GM12878 (cell line): ENCODE measurements around the gene ANKRD40CL. TPM values are rescaled to one million over a fixed set of nuclear protein-coding genes. Genes with fewer than 3 reads are reported as not detected.

Experiments used
- ATAC-seq: fragments of 200-7000 bp; cut with Tn5 transposase; 3 replicates; pipeline ENCODE4 v1.9.1; 2020; ENCODE audit warnings: mild to moderate bottlenecking, moderate library complexity
- BruUV-seq: library from RNA; stranded (reverse); fragments of 400-500 nt; replicated peaks from 2 replicates; lab custom pipeline; 2021; lab: Mats Ljungman, UMichigan
- CTCF ChIA-PET: fragments of 300-600 bp; sonication (Branson Sonifier 250); formaldehyde crosslinking; extraction: SDS; loops from one replicate; lab custom pipeline; 2021; ENCODE audit warnings: inconsistent platforms; lab: Yijun Ruan, JAX
- POLR2A ChIA-PET: fragments of 350-600 bp; formaldehyde crosslinking; extraction: SDS; loops from one replicate; lab custom pipeline; 2021; ENCODE audit warnings: inconsistent platforms; lab: Charles Lee
- RAD21 ChIA-PET: fragments of 300-600 bp; sonication (Branson Sonifier 250); formaldehyde crosslinking; loops from one replicate; lab custom pipeline; 2023; ENCODE audit warnings: antibody characterized with exemption; ENCODE audit not compliant: unreplicated experiment; lab: Charles Lee
- SMC1A ChIA-PET: fragments of 300-600 bp; sonication (Branson Sonifier 250); formaldehyde crosslinking; loops from one replicate; lab custom pipeline; 2023; ENCODE audit not compliant: unreplicated experiment, uncharacterized antibody; lab: Charles Lee
- DNase-seq: peaks from one replicate; pipeline ENCODE4 v3.0.0-alpha.2; 2011; ENCODE audit warnings: low read depth, low spot score
- FAIRE-seq: peaks from 3 replicates; lab custom pipeline; 2011; peaks lifted over from hg19 to GRCh38; lab: Jason Lieb, UNC
- H2AFZ ChIP-seq: 2 replicates; pipeline ENCODE4 v1.6.0; 2011; ENCODE audit warnings: low read depth, low read length, control low read depth; ENCODE audit not compliant: control insufficient read depth
- H3K27ac ChIP-seq: 2 replicates; pipeline ENCODE4 v1.5.1; 2011; ENCODE audit warnings: control low read depth; ENCODE audit not compliant: control insufficient read depth, insufficient read depth
- H3K27me3 ChIP-seq, 2 experiments: replicated peaks in 1 of 2; 2 replicates each; pipeline versions ENCODE4 v1.6.0 to v1.6.1; 2011; ENCODE audit warnings: low read length in 1 of 2; ENCODE audit not compliant: control insufficient read depth in 2 of 2, insufficient read depth in 2 of 2
- H3K36me3 ChIP-seq, 2 experiments: 2 replicates each; pipeline ENCODE4 v1.5.1; 2011; ENCODE audit warnings: low read length in 1 of 2; ENCODE audit not compliant: control insufficient read depth in 2 of 2, insufficient read depth in 2 of 2
- H3K4me1 ChIP-seq: 2 replicates; pipeline ENCODE4 v1.6.1; 2011; ENCODE audit warnings: mild to moderate bottlenecking, low read length, moderate library complexity, mixed read lengths; ENCODE audit not compliant: control insufficient read depth, insufficient read depth
- H3K4me2 ChIP-seq: 2 replicates; pipeline ENCODE4 v1.6.0; 2011; ENCODE audit warnings: control low read depth; ENCODE audit not compliant: control insufficient read depth, insufficient read depth
- H3K4me3 ChIP-seq: fragments of 200-600 bp; sonication (generic); 2 replicates; pipeline ENCODE4 v1.5.1; 2016
- H3K79me2 ChIP-seq: 2 replicates; pipeline ENCODE4 v1.6.0; 2011; ENCODE audit warnings: low read length; ENCODE audit not compliant: control insufficient read depth, insufficient read depth
- H3K9ac ChIP-seq: 2 replicates; pipeline ENCODE4 v1.8.0; 2011; ENCODE audit warnings: low read length, control low read depth, mixed read lengths; ENCODE audit not compliant: control insufficient read depth, insufficient read depth
- H3K9me3 ChIP-seq: replicated peaks from 3 replicates; pipeline ENCODE4 v1.5.1; 2011; ENCODE audit warnings: mild to moderate bottlenecking, low read length; ENCODE audit not compliant: control insufficient read depth, insufficient read depth
- H4K20me1 ChIP-seq: 2 replicates; pipeline ENCODE4 v1.6.0; 2011; ENCODE audit not compliant: control insufficient read depth, insufficient read depth
- MTA2 ChIP-seq: fragments of 450-650 bp; IDR thresholded peaks from 2 replicates; pipeline ENCODE4 v1.6.1; 2016; ENCODE audit warnings: low read depth, mild to moderate bottlenecking, moderate library complexity
- PML ChIP-seq: IDR thresholded peaks from 2 replicates; pipeline ENCODE4 v1.6.1; 2012; ENCODE audit warnings: low read length, inconsistent platforms
- SUPT20H ChIP-seq: IDR thresholded peaks from 2 replicates; pipeline ENCODE4 v1.6.1; 2011; ENCODE audit warnings: low read depth, mild to moderate bottlenecking, low read length, moderate library complexity, borderline replicate concordance; ENCODE audit not compliant: control insufficient read depth
- WRNIP1 ChIP-seq: IDR thresholded peaks from 2 replicates; pipeline ENCODE4 v1.6.1; 2011; ENCODE audit warnings: low read depth, low read length, improper control_type of control experiment, borderline replicate concordance
- WGBS: methylation state at CpG from one replicate; pipeline ENCODE4 v1.1.6; 2016; ENCODE audit warnings: low lambda C conversion rate; ENCODE audit not compliant: insufficient replicate concordance, insufficient coverage; ENCODE audit errors: missing lambda C conversion rate; 5-methylcytosine and 5-hydroxymethylcytosine counted together
- in situ Hi-C: fragments of 300-500 bp; cut with MboI; formaldehyde crosslinking; loops from 9 replicates; pipeline ENCODE4 v1.14.3; 2018; ENCODE audit warnings: mixed read lengths
- intact Hi-C: fragments of 100-400 bp; cut with micrococcal nuclease; formaldehyde crosslinking; loops from one replicate; pipeline ENCODE4 v1.14.2; 2022; ENCODE audit not compliant: unreplicated experiment
- polyA plus RNA-seq, 11 experiments: library from polyadenylated mRNA; depleted of rRNA in 4 of 11; unstranded in 6 of 11; stranded (reverse) in 5 of 11; fragments of >200 nt; fragmentation: Nextera tagmentation in 4 of 11; fragmentation: Illumina TruSeq in 1 of 11; extraction: Ambion mirVana in 4 of 11; extraction: Trizol in 1 of 11; gene quantifications; 1 replicate in 1 of 11; 2 replicates in 10 of 11; pipeline versions ENCODE4 v1.2.1 to v1.2.3, GENCODE V29; 2011 to 2016; ENCODE audit warnings: inconsistent platforms in 2 of 11, missing spikeins in 2 of 11, low read depth in 1 of 11
- total RNA-seq, 4 experiments: library from RNA; depleted of rRNA in 3 of 4; stranded (reverse); fragments of >200 nt in 3 of 4; fragmentation: Illumina TruSeq in 1 of 4; extraction: Trizol in 1 of 4; gene quantifications; 2 replicates each; pipeline versions ENCODE4 v1.2.1 to v1.2.3, GENCODE V29; 2013 to 2021
- TF ChIP-seq, protein P1 (sequence below): IDR thresholded peaks from 2 replicates; pipeline ENCODE4 v1.6.1; 2011; ENCODE audit warnings: borderline replicate concordance, low read depth, mild to moderate bottlenecking, moderate library complexity, mixed read lengths, low read length; ENCODE audit not compliant: insufficient read depth; ENCODE audit errors: extremely low read length

ANKRD40CL gene
- total and polyA plus RNA-seq, 10 of the 15 experiments (the other 5 are each of a cell fraction or from before 2014, with no cell fraction given) = not detected

DNA sequence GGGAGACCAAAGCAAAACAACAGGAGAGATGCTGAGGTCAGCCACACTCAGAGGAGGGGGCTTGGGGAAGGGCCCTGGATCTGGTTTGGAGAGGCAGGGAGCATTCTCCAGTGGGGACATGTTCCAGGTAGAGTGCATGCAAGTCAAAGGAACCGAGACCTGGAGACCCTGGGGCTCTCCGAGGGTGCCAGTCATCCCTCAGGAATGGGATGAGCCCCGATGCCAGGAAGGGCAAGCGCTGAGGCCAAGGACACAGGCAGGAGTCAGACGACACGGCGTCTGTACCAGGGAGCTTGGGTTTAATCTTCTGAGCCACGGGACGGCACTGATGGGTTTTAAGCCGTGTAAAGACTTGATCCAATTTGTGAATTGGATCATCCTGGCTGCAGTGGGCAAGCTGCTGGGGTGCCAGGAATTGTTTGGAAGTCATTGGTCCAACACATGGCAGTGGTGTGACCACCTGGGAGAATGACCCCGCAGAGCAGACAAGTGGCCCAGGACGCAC is 32.9 kb upstream of the ANKRD40CL start:
- no peak for TF ChIP-seq SUPT20H
- TF ChIP-seq, all 136 proteins: peak for 0
- ChIA-PET POLR2A (interaction anchor here (1.0 kb wide), 1 partner anchor 42 kb away, joined by 3 read pairs; no protein-coding TSS in a partner anchor), CTCF (interaction anchor here (0.6 to 1.0 kb wide), 2 partner anchors 18 to 600 kb away, joined by 3 read pairs; no protein-coding TSS in a partner anchor), SMC1A (no interaction called here), RAD21 (no interaction called here)
- BruUV-seq = no TSS peak
- DNase-seq = no peak
- no peak for FAIRE-seq
- 60% methylated on average over 12 of the region's 12 CpGs for WGBS
- Histone ChIP-seq H2AFZ (no peak overlapping the region), H3K4me2 (no peak overlapping the region), H3K9me3 (no peaks in the 10 kb centered on the region), H3K79me2 (no peaks in the 10 kb centered on the region), H3K27me3 (no peaks in the 10 kb centered on the region; a peak in 1 of 4 replicates), H3K36me3 (no peaks in the 10 kb centered on the region), H4K20me1 (no peaks in the 10 kb centered on the region), H3K27ac (no peak overlapping the region), H3K4me3 (no peak overlapping the region), H3K4me1 (no peaks in the 10 kb centered on the region), H3K9ac (no peak overlapping the region)
- no peak for ATAC-seq
- in situ Hi-C loops (no loop called here), intact Hi-C loops (no loop called here)

DNA sequence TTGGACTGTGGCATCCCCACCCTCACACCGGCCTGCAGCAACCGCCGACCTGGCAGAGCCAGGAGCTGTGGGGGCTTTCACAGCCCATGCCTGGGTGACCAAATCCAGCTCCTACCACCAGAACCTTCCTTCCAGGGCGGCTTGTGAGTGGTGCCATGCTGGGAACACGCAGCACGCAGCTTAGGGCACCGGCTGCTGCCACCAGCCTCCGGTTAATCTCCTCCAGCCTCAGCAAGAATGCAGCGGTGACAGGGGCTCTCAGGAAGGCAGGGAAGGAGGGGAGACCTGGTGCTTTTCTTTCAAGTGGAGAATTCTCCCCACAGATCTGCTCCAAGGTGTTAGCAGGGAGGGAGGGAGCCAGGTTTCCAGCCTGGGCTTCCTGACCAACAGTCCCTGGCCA is 32.3 kb upstream of the ANKRD40CL start:
- TF ChIP-seq, protein P1, sequence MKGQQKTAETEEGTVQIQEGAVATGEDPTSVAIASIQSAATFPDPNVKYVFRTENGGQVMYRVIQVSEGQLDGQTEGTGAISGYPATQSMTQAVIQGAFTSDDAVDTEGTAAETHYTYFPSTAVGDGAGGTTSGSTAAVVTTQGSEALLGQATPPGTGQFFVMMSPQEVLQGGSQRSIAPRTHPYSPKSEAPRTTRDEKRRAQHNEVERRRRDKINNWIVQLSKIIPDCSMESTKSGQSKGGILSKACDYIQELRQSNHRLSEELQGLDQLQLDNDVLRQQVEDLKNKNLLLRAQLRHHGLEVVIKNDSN = no peak
- no peak for TF ChIP-seq PML
- no peak for TF ChIP-seq MTA2
- TF ChIP-seq WRNIP1 = no peak
- DNase-seq (no peak), FAIRE-seq (no peak), ATAC-seq (no peak)
- 64% methylated on average over 9 of the region's 9 CpGs for WGBS
- intact Hi-C loops = no loop called here
- H2AFZ ChIP-seq = no peak overlapping the region
- CTCF ChIA-PET = interaction anchor here (1.0 kb wide), 1 partner anchor 17 kb away, joined by 3 read pairs; no protein-coding TSS in a partner anchor
- H3K27me3 ChIP-seq = no peaks in the 10 kb centered on the region; a peak in 1 of 4 replicates
- no peak overlapping the region for H3K4me2 ChIP-seq
- no peaks in the 10 kb centered on the region for H3K4me1 ChIP-seq
- no peak overlapping the region for H3K9ac ChIP-seq
- POLR2A ChIA-PET = no interaction called here
- H3K27ac ChIP-seq = no peak overlapping the region
- RAD21 ChIA-PET = no interaction called here
- H3K9me3 ChIP-seq = no peaks in the 10 kb centered on the region
- no peaks in the 10 kb centered on the region for H4K20me1 ChIP-seq
- BruUV-seq = no TSS peak
- H3K4me3 ChIP-seq = no peak overlapping the region
- no peaks in the 10 kb centered on the region for H3K79me2 ChIP-seq
- H3K36me3 ChIP-seq = no peaks in the 10 kb centered on the region
- in situ Hi-C loops = no loop called here
- SMC1A ChIA-PET = no interaction called here
